Suppressor macrophage treated with lipopolysaccharide for 4 hours (primary cell): ENCODE measurements around the gene COL2A1.
A peak's percentile ranks its signal among the peaks of the same experiment; 100 is the strongest.

ENCODE experiments used
- DNase-seq: peaks from one replicate; pipeline ENCODE4 v3.0.0-alpha.2; 2020

COL2A1 gene

DNA sequence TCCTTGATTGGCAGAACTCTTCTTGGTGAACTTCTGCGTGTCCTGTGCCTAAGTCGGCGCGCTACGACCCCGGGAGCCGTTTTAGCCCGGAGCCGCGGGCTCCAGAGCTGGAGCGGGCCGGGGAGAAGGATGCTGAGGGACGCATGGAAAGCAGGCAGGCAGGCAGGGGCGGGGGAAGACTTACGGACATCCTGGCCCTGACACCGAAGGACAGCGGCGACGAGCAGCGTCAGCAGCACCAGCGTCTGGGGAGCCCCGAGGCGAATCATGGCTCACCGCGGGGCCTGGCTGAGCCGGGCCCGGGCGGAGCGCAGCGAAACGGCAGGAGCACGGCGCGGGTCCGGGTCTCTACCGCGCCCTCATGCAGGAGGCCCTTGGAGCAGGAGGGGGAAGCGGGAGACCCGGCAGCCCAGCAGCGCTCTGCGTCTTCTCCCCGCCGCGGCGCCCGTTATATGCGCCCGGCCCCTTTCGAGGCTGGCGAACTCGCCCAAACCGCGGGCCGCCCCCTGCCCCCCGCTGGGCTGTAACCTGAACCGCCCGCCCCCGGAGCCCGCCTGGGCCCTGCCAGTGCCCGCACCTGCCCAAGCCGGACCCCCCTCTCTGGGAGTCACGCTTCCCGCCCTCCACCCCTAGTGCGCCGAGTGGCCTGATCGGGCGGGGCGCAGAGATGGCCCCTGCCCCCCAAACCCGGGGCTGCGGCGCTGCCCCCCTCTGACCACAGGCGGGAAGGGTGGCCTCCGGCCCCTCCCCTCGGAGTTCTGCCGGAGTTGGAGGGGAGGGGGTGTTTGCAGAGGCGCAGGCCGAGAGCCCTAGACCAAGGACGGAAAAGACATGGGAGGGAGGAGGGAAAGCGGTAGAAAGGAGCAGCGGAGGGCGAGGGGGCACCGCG is at the start of gene COL2A1:
TSS of gene COL2A1 (minus strand) at position 424 of the 889 bp plus-strand sequence. CDS start at position 269, 155 bp downstream.
- peak; percentile 6 for DNase-seq

DNA sequence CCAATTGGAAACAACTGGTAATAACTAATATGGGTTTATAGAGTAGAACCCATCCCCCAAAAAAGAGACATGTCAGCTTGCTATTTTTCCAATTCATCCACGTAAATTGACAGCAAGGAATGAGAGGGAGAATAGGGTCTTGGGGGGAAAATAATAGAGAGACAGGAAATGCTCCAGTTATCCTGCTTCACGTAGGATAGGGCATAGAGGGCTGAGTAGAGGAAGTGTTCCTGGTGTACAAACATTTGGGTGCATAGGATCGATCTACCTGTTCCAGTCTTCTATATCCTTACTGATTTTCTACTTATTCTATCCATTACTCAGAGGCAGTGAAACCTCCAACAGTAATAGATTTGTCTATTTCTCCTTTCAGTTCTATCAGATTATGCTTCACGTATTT is 49.6 kb upstream of the COL2A1 start:
- DNase-seq: no peak

DNA sequence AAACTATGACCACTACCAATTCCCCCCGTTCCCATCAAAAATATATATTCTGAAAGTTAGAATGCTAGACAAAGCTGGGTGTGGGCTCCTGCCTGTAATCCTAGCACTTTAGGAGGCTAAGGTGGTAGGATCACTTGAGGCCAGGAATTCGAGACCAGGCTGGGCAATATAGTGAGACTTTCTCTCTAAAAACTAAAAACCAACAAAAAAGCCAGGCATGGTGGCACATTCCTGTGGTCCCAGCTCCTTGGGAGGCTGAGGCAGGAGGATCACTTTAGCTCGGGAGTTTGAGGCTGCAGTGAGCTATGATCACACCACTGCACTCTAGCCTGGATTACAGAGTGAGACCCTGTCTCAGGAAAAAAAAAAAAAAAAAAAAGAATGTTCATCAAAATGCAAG is 48.8 kb upstream of the COL2A1 start:
- DNase-seq: no peak

DNA sequence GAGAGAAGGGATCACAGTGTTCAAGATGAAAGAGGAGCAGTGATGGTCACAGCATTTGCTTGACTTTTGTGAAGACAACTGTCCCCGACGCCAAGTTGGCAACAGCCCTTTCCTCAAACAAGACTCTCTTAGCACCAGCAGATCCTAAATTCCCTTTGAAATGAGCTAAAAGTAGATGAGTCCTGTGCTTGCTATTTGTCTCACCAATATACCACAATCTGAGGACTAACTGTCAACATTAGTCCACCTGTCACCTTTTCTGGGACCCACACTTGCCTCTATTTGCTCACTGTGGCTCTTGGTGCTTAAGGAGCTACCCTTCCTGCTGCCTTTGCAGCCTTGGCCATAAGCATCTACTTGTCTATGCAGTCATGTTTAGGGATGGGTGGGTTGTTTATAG is 47.4 kb upstream of the COL2A1 start:
- no peak for DNase-seq

DNA sequence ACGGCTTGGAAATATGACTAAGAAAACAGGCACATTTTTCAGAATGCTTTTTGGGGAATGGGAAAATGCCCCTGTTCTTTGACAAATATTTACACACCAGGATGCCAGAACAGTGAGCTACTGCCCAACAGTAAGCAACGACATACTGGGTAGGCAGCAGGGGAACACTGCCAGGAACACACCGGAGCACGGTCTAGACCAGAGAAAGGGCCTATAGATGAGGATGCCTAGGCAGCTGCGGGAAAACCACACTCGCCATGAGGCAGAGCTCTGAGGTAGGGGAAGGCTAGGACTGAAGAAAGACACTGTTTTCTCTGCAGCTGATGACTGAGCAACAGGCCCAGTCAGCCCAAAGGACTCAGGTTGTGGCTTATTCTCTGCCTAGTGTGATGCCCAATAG is 45.9 kb upstream of the COL2A1 start:
- no peak for DNase-seq

DNA sequence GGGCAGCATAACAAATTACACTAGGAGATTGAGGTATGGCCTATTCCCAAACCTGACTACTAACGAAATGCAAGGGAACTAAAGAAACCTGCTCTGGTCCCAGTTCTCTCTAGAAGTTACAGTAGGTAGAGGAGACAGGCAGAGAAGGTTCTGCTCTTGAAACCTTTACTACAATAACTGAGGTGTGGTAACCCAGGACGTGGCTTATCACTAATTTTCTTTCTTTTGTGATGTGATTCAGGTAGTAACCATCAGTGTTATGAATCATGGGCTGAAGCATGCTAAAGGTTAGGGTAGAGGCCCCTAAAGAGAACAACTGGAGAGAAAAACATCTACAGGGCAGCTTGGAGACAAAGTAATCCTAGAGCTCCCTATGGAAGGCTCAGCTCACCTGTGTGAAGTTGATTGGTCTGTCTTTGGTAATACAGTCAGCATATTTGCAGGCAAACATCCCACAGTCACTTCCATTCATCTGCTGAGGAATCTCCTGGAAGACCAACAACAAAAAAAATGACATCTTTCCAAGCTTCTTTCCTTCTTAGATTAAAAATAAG is 41.8 kb upstream of the COL2A1 start:
- no peak for DNase-seq

DNA sequence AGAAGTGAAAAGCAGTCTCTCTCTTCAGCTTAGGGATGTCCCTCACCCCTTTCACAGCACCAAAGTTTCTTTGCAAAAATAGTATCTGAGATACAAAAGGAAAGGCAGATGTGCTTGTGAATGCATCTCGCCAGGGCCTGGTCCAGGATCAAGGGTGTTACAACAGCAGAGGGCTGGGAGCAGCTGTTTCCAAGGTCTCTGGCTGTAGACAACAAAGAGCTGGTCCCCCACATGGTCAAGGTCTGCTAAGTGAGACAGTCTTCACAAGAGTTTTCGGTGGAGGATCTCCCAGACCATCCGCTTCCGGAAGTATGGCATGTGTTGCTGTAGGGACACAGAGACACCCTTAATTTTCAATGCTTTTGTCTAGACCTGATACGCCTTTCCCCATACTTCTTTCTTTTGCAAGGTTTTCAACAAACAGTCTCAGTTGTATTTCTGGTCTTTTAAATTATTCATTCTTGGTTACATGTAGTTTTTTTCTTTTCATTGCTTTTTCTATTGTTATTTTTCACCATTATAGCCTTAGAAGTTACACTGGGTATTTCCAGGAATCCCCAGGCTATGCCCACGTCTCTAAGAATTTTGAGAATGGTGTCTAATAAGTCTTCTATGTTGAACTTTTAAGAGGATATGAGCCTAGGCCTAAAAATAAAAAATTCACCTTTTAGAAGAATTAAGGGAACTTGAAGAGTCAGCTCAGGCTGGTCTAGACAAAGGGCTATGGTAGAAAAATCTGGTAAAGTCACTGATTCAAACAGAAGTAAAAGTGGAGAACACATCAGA is 41.0 kb upstream of the COL2A1 start:
- DNase-seq: no peak

DNA sequence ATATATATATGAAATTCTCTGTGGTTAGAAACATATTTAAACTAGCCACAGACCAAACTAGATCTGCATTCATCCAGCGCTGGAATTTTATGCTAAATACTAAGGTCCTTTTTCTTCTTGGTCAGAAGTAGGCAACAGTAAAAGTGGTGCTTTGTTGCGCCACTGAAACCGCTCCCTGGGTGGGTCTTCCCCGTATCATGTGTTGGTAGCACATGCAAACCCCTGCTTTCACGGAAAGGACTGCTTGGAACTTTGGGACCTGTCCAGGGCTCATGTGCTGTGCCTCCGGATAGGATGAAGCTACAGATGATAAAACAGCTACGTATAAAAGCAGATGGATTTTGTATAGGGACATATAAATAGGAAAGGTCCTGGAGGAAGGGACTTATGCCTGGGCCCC is 40.1 kb upstream of the COL2A1 start:
- no peak for DNase-seq

DNA sequence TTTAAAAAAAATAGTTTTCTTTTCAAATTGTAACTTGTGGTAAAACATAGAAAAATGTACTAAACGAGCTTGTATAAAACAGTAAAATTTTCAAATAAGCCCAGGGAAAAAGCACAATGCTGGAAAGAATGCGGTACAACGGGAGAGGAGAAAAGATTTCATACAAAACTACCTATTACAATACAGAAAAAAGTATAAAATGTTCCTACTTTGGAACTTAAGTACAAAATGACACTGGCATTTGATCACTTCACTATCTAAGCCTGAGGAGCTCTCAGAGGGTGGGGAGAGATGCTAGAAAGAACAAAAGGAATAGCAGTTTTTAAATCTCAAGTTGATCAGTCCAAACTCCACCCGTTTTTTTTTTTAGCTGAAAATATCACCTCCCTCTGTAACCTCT is 39.5 kb upstream of the COL2A1 start:
- no peak for DNase-seq

DNA sequence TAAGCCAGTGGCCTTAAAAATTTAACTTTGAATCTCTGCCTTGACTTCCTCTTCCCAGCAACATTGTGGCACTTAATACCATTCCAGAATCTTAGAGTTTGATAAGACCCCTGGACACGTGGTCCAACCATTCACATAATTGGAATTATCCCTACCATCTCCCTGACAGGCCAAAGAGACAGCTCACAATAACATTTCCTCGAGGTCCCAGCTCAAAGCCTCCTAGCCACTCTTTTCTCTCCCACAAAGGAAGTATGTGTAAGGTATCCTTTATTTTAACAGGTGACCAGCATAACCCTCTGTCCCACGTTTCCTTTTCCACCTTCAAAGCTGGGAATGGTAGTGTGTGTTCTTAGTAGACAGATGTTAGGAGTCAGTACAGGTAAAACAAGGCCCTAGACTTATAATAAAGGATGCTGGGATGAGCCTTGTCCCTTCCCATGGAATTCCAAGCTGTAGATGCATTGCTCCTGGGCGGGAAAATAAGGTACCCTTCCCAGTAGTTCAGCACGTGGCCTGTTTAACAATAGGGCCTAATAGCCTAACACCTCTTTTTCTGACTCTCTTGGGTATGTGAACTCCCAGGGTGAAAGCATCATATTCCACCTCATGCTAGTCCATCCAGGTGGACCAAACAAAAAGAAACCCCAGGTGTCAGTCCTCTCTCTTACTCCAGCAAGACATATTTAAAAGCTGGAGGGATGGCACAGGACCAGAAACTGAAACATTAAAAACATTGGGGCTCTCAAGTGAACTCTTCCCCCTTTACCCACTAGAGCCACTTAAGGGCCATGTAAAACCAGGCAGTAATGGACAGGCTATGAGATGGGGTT is 37.5 kb upstream of the COL2A1 start:
- DNase-seq: no peak

DNA sequence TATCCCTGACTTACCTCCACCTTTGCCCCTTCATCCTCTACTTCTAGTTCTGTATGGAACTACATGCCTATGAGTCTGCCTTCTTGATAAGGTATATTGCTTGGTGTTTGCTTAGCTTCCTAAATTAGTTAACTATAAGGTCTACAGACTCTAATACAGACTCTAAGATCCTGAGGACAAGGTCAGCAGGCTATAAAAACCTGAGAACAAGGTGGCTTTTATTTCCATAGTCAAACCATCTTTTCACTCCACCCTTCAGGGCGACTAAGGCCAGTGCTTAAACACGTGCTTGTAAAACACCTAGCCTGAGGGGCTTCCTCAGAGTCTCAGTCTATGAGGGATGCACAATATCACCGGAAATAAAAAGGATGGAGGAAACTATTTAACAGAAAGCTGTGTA is 36.1 kb upstream of the COL2A1 start:
- DNase-seq: no peak

DNA sequence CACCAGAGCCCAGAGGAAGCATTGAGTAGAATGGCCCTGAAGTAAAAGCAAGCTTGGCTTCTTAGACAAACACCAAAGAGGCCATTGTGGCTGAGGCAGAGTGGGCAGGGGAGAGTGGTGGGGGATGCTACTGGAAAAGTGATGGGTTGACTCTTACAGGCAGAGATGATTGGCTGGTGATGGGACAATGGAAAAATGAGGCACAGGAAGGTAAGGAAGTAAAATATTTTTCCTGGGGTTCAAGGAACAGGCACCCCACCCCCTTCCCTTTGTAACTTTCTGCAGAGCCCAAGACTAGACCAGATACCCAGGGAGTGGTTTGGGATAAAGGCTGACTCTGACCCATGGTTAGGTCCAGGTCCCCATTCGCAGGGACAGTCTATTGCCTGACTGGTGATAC is 34.9 kb upstream of the COL2A1 start:
- no peak for DNase-seq

DNA sequence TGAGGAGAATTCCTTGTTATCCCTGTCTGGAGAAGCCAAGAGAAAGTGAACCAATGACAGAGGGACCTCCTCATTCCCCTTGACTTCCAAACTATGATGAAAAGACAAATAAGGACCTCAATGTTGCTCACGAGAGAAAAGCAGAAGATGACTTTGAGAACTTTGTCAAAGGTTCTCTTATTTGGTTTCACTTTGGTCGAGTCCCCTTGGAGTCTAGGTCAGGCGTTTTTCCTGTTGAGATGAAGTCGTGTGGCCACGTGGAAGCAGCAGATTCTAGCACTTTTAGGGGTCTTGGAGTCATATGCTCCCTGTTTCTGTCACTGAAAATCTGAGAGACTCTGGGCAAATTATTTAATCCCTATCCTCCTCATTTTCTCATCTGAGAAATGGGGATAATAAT is 33.8 kb upstream of the COL2A1 start:
- DNase-seq: peak; percentile 58

DNA sequence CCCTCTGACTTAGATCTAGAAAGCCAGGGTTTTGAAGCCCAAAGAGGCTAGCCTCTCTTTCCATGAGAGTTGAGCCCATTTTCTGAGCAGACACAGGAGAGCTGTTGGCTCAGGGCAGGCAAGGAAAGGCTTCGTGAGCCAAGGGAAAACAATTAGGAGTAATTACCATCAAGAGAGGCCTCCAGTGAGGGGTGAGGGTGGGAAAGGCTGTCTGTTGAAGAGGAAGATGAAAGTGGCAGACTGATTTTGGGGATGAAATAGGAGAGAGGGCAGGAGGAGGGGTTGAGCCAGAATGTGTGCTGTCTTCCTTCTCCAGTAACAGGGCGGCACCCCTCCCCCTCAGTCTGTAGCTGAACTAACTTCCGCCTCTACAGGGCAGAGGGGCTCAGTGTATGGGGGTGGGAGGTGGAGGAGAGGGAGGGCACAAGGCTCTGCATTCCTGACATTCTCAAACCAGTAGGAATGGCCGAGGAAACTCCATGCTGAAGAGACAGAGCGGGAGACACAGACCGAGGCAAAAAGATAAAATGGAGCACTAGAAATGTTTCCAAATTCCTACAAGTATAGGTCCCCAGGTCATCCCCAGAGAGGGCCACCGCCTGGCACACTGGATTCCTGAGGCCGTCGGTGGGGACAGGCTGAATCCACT is 33.1 kb upstream of the COL2A1 start:
- no peak for DNase-seq

DNA sequence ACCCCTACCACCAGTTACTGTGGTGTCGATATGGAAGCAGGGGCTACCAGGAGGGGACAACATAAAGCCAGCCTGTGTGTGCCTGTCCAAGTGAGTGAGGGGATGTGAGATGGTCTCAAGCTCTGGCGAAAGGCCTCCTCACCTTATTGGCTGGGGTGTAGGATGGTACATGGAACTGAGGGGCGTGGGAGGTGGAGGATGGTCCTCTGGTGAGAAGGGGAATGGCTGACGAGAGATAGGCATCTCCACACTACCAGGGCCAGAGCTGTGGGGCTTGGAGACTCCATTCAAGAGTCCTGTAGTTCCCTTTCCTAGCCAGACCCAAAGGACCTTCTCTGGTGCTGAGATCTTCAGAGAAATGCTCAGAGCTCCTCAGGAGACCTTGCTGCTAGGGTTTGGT is 32.5 kb upstream of the COL2A1 start:
- no peak for DNase-seq

DNA sequence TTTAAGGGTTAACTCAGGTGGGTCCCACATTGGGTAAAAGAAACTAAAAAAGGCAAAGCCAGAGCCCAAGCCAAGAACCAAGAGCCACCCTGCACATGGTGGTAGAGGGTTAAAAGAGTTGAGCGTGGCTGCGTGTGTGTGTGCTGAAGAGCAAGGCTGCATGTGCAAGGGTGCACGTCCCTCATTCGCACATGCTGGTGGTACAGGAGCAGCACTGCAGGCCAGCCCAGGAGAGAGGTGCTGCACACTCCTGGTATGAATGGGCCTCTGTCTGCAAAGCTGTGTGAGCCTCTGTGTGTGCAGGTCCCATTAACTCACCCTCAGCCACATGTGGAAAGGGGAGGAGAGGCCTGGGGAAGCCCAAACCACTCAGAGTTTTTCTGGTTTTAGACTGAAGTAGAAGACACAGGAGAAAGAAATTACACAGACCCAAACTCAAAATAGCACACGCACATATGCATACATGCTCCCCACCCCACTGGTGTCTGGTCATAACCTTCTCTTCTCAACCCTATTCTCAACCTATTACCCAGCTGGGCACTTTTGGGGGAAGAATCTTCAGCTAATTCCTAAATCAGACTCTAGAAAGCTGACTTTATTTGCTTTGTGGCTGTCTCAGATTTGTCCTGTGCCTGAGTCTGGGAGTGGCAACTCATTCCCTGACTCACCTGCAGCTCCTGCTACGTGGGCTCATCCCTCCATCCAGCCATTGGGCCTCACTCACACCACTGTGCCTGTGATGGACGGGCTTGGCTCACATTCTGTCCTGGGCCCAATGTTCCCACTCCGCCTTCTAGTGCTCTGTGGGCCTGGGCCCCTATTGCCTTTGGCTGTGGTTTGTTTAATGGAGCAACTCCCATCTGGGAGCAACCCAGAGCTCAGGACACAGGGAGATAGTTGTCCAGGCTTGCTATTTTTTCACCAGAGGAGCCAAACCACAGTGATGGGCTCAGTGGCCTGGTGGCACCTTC is 30.8 kb upstream of the COL2A1 start:
- DNase-seq: no peak

DNA sequence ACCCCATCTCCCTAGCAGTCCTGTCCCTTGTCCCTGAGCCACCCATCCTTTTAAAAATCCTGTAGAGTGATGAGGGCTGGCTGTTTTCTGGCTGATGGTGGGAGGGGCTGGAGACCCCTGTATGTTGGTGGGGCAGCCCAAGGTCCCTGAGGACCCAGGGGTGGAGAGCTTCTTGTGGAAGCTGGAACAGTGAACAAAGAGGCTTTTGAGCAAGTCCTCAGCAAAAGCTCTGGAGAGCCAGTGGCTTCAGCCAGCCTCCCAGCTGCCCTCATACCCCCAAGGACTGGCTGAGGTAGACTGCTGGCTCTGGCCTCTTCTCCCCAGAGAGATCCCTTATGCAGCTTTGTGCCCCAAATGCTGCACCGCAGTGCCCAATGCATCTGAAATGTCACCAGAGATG is 29.2 kb upstream of the COL2A1 start:
- DNase-seq: no peak

DNA sequence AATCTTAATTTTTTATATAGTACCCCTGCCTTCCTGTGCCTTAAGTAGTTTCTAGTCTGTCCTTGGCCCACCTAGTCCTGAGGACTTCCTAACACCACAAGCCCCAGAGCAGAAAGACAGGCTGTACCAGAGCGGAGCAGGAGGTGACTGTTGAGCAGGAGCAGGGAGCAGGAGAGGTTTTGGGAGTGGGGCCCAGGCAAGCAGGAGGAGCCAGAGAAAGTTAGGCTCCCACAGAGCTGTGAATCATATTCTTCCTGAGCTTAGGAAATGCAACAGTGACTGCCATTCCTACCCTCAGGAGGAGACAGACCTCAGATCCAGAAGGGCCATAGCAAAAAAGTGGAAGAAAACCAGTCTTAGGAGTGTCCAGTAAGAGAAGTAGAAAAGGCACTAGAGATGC is 28.3 kb upstream of the COL2A1 start:
- DNase-seq: no peak

DNA sequence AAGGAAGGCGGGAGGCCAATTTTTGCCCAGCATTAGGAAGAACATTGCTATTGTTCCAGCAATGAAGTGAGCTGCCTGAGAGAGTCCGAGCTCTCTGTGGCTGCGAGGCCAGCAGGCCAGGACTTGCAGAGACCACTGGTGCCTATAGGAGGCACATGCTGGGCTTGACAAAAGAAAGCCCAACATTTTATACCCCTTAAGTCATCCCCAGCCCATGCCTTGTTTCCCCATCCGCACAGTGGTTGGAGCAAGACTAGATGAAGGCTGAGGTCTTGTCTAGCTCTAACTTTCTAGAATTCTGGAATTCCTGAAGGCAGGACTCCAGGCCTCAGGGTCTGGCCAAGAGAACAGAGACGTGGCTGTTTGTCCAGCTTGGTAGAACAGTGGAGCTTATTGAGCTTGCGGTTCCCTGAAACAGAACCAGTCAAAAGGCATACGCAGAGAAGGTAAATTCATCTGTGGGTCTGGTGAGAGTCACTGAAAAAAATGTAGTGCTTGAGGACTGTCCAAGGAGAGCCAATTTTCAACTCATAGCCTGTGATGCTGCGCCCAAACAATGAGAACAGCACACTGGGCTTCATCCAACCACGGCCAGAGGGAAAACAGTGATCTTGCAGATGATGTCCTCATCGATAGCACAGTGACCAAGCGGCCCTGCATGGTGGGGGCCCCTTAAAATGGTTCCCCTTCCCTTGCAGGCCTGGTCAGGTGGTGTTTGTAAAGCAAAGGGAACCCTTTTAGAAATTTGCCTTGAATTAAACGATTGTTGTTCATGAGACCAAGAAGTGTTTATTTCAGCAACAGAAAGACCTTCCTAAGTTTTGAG is 27.1 kb upstream of the COL2A1 start:
- no peak for DNase-seq

DNA sequence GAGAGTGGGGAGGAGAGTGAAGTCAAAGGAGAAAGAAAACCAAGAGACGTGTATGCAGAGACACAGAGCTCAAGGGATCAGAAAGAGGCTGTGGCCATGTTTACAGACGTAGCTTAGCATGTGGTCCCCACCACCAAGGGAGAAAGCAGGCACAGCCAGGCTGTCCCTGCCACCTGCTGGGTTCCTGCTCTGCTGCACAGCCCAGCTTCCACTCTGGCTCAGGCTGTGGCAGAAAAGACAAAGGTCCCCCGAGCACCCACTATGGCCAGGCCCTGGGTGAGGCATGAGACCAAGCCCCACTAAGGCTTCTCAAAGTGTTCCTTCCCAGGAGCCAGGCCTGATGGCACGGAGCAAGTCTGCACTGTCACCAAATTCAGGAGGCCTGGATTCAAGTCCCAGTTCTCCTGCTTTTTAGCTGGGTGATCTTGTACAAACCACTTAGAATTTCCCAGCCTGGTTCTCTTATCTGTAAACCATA is 25.9 kb upstream of the COL2A1 start:
- DNase-seq: no peak
